ENCODE results near the gene CDCA4. TPM values are rescaled to one million over a fixed set of nuclear protein-coding genes. Genes with fewer than 3 reads are reported as not detected.

CDCA4 gene
- total RNA-seq, 1 donor from 2014 or later: 46.9 TPM

GRCh38 chr14:105051182-105052109 lies 30.6 kb upstream of the CDCA4 start:
- H3K4me3 ChIP-seq (ENCODE audit: low read depth, low read length): no peak overlapping the region
- no peak for DNase-seq (ENCODE audit: low read depth)
- TF ChIP-seq CTCF (conservative IDR thresholded peaks at IDR 0.05; ENCODE audit: low read depth, low read length): no peak

- no peak for TF ChIP-seq CTCF (conservative IDR thresholded peaks at IDR 0.05; ENCODE audit: low read depth, low read length)
- no peak for DNase-seq (ENCODE audit: low read depth)
- no peak overlapping the region for H3K4me3 ChIP-seq (ENCODE audit: low read depth, low read length)
Measured at GRCh38 chr14:105050551-105050897, 29.6 kb upstream of the CDCA4 start.

- no peak for DNase-seq (ENCODE audit: low read depth)
- H3K4me3 ChIP-seq (ENCODE audit: low read depth, low read length): no peak overlapping the region
- no peak for TF ChIP-seq CTCF (conservative IDR thresholded peaks at IDR 0.05; ENCODE audit: low read depth, low read length)
Measured at GRCh38 chr14:105049753-105050550, 29.1 kb upstream of the CDCA4 start.

GRCh38 chr14:105047283-105048016 lies 26.6 kb upstream of the CDCA4 start:
- no peak overlapping the region for H3K4me3 ChIP-seq (ENCODE audit: low read depth, low read length)
- no peak for TF ChIP-seq CTCF (conservative IDR thresholded peaks at IDR 0.05; ENCODE audit: low read depth, low read length)
- DNase-seq (ENCODE audit: low read depth): no peak

GRCh38 chr14:105046891-105047282 lies 26.0 kb upstream of the CDCA4 start:
- no peak overlapping the region for H3K4me3 ChIP-seq (ENCODE audit: low read depth, low read length)
- no peak for TF ChIP-seq CTCF (conservative IDR thresholded peaks at IDR 0.05; ENCODE audit: low read depth, low read length)
- DNase-seq (ENCODE audit: low read depth): no peak

- no peak overlapping the region for H3K4me3 ChIP-seq (ENCODE audit: low read depth, low read length)
- peak; percentile 99 for TF ChIP-seq CTCF (conservative IDR thresholded peaks at IDR 0.05; ENCODE audit: low read depth, low read length)
- no peak for DNase-seq (ENCODE audit: low read depth)
Measured at GRCh38 chr14:105045710-105046326, 24.9 kb upstream of the CDCA4 start.
